Stimulated activated CD8-positive, alpha-beta memory T cell treated with anti-CD3 and anti-CD28 coated beads, Interleukin-12 subunit alpha, Interleukin-12 subunit beta, amount 100 ng/mL, for 24 hours (primary cell): ENCODE measurements around the gene RAB40C.

Experiments used
- DNase-seq: peaks from one replicate; pipeline ENCODE4 v3.0.0-alpha.2; 2020; ENCODE audit errors: extremely low read depth

The RAB40C gene

GRCh38 chr16:646679-647172 is 56.9 kb downstream of the RAB40C start:
- no peak for DNase-seq

GRCh38 chr16:647173-647902 is 57.5 kb downstream of the RAB40C start:
- no peak for DNase-seq

GRCh38 chr16:648071-648780 is 58.4 kb downstream of the RAB40C start:
- DNase-seq = no peak

- peak; percentile 90 for DNase-seq
These were observed 59.1 kb downstream of the RAB40C start, which contains the start of gene WDR90 for GRCh38 chr16:648781-649589. TSS of gene WDR90 (plus strand) at chr16:649365. CDS start at chr16:649417, 52 bp downstream.

GRCh38 chr16:649631-650030 is 59.8 kb downstream of the RAB40C start:
- no peak for DNase-seq

GRCh38 chr16:651844-652243 is 62.0 kb downstream of the RAB40C start:
- no peak for DNase-seq

GRCh38 chr16:652454-653305 is 62.8 kb downstream of the RAB40C start:
- DNase-seq = no peak

- no peak for DNase-seq
These were observed 64.2 kb downstream of the RAB40C start for GRCh38 chr16:654034-654433.

- no peak for DNase-seq
These were observed 67.6 kb downstream of the RAB40C start for GRCh38 chr16:657487-657886.

GRCh38 chr16:658679-659571 is 69.1 kb downstream of the RAB40C start:
- no peak for DNase-seq

GRCh38 chr16:659618-660017 is 69.8 kb downstream of the RAB40C start:
- DNase-seq = no peak

GRCh38 chr16:660132-660458 is 70.2 kb downstream of the RAB40C start:
- DNase-seq = no peak

- peak; percentile 52 for DNase-seq
These were observed 70.8 kb downstream of the RAB40C start for GRCh38 chr16:660459-661183.

GRCh38 chr16:661184-661821 is 71.4 kb downstream of the RAB40C start:
- DNase-seq = no peak

- no peak for DNase-seq
These were observed 72.2 kb downstream of the RAB40C start for GRCh38 chr16:662095-662494.

- no peak for DNase-seq
These were observed 72.7 kb downstream of the RAB40C start for GRCh38 chr16:662597-662996.

- DNase-seq = no peak
These were observed 76.7 kb downstream of the RAB40C start for GRCh38 chr16:666572-666971.

GRCh38 chr16:667113-667779 is 77.4 kb downstream of the RAB40C start:
- no peak for DNase-seq
